HCT116 (cell line): Measurements from ENCODE around the gene FOXP1.

ENCODE experiments used
- EZH2 ChIP-seq: fragments of 200-600 bp; sonication (generic); IDR thresholded peaks from 2 replicates; pipeline ENCODE4 v1.6.1; 2017; ENCODE audit warnings: antibody characterized with exemption, mixed run types
- ZFX ChIP-seq: fragments of 450-650 bp; IDR thresholded peaks from 2 replicates; pipeline ENCODE4 v1.6.1; 2017
- ZNF274 ChIP-seq: fragments of 200-500 bp; sonication (Bioruptor generic); IDR thresholded peaks from 2 replicates; pipeline ENCODE4 v1.6.1; 2014; ENCODE audit warnings: mild to moderate bottlenecking, low read depth, low read length, inconsistent platforms
- TF ChIP-seq, protein P1 (sequence below), 3 experiments: fragments of 200-600 bp in 1 of 3; sonication (generic) in 1 of 3; IDR thresholded peaks in 2 of 3; conservative IDR thresholded peaks in 1 of 3; 2 replicates each; pipeline ENCODE4 v1.5.1; 2012 to 2017; ENCODE audit warnings: low read depth in 2 of 3, low read length in 2 of 3, antibody characterized with exemption in 1 of 3, borderline replicate concordance in 1 of 3, control low read depth in 1 of 3, mild to moderate bottlenecking in 1 of 3, mixed read lengths in 1 of 3, mixed run types in 1 of 3, moderate library complexity in 1 of 3; ENCODE audit not compliant: insufficient read depth in 1 of 3
- TF ChIP-seq, protein P2 (sequence below): IDR thresholded peaks from 2 replicates; pipeline ENCODE4 v1.6.1; 2012; ENCODE audit warnings: low read depth

GRCh38 chr3:71468311-71469137, 115.0 kb downstream of the FOXP1 start:
- TF ChIP-seq, protein P1, sequence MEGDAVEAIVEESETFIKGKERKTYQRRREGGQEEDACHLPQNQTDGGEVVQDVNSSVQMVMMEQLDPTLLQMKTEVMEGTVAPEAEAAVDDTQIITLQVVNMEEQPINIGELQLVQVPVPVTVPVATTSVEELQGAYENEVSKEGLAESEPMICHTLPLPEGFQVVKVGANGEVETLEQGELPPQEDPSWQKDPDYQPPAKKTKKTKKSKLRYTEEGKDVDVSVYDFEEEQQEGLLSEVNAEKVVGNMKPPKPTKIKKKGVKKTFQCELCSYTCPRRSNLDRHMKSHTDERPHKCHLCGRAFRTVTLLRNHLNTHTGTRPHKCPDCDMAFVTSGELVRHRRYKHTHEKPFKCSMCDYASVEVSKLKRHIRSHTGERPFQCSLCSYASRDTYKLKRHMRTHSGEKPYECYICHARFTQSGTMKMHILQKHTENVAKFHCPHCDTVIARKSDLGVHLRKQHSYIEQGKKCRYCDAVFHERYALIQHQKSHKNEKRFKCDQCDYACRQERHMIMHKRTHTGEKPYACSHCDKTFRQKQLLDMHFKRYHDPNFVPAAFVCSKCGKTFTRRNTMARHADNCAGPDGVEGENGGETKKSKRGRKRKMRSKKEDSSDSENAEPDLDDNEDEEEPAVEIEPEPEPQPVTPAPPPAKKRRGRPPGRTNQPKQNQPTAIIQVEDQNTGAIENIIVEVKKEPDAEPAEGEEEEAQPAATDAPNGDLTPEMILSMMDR (IDR thresholded peaks at IDR 0.05 in 2 of 3, conservative IDR thresholded peaks at IDR 0.05 in 1 of 3; ENCODE audit: borderline replicate concordance in 1 of 3, insufficient read depth in 1 of 3, low read depth in 2 of 3, low read length in 2 of 3), result no peak
- TF ChIP-seq, protein P2, sequence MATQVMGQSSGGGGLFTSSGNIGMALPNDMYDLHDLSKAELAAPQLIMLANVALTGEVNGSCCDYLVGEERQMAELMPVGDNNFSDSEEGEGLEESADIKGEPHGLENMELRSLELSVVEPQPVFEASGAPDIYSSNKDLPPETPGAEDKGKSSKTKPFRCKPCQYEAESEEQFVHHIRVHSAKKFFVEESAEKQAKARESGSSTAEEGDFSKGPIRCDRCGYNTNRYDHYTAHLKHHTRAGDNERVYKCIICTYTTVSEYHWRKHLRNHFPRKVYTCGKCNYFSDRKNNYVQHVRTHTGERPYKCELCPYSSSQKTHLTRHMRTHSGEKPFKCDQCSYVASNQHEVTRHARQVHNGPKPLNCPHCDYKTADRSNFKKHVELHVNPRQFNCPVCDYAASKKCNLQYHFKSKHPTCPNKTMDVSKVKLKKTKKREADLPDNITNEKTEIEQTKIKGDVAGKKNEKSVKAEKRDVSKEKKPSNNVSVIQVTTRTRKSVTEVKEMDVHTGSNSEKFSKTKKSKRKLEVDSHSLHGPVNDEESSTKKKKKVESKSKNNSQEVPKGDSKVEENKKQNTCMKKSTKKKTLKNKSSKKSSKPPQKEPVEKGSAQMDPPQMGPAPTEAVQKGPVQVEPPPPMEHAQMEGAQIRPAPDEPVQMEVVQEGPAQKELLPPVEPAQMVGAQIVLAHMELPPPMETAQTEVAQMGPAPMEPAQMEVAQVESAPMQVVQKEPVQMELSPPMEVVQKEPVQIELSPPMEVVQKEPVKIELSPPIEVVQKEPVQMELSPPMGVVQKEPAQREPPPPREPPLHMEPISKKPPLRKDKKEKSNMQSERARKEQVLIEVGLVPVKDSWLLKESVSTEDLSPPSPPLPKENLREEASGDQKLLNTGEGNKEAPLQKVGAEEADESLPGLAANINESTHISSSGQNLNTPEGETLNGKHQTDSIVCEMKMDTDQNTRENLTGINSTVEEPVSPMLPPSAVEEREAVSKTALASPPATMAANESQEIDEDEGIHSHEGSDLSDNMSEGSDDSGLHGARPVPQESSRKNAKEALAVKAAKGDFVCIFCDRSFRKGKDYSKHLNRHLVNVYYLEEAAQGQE, result no peak
- no peak for TF ChIP-seq ZFX
- TF ChIP-seq EZH2, result no peak
- no peak for TF ChIP-seq ZNF274
